ENCODE results near the gene ZNF329. TPM values are rescaled to one million over a fixed set of nuclear protein-coding genes. Genes with fewer than 3 reads are reported as not detected.

The ZNF329 gene
- total RNA-seq (11.9 TPM), polyA plus RNA-seq (9.3 TPM)
- long read RNA-seq, donor 1, result 0 reads
- long read RNA-seq, donor 2, partial matches to known transcripts, result 31 of 31 reads
- long read RNA-seq, donor 2, other reads (novel, unspliced or antisense), result 0 of 31 reads
- long read RNA-seq, donor 3, partial matches to known transcripts, result 0 of 3 reads
- long read RNA-seq, donor 3, other reads (novel, unspliced or antisense), result 0 of 3 reads
- long read RNA-seq, donor 4, result 0 reads
- long read RNA-seq, donor 5, partial matches to known transcripts, result 0 of 1 reads
- long read RNA-seq, donor 5, other reads (novel, unspliced or antisense), result 0 of 1 reads
- long read RNA-seq, donor 6, partial matches to known transcripts, result 0 of 2 reads
- long read RNA-seq, donor 6, other reads (novel, unspliced or antisense), result 0 of 2 reads
- long read RNA-seq, donor 7, partial matches to known transcripts, result 30 of 31 reads
- long read RNA-seq, donor 7, other reads (novel, unspliced or antisense), result 0 of 31 reads
- long read RNA-seq, donor 8, partial matches to known transcripts, result 0 of 1 reads
- long read RNA-seq, donor 8, other reads (novel, unspliced or antisense), result 0 of 1 reads
- long read RNA-seq, donor 9, result 0 reads
- long read RNA-seq, donor 10, partial matches to known transcripts, result 0 of 1 reads
- long read RNA-seq, donor 10, other reads (novel, unspliced or antisense), result 0 of 1 reads

DNA sequence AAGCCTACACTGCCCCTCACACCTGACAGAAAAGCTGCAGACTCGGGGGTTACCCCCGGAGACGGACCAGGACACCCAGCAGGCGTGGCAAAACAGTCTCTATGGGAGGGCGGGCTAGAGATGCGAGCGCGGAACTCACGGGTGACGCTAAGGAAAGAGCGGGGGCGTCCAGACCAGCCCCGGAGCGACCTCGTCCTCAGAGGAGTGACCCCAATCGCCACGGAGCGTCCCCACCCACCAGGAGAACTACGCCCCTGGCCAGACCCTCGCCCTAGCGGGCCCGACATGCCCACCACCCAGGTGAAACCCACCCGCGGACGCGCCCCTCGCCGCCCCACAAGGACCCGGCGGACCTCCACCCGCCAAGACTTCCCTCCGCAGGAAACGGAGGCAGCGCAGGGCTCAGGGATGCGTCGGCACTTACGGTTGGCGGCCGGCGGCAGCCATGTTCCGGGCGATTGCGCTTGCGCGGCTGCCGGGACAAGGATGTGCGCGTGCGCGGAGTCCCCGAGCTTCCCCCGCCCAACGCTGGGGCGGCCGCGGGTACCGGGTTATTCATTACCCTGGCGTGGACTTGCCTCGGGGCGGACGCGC lies at the start of gene ZNF329:
TSS of gene ZNF329 (minus strand) at position 462 of the 594 bp plus-strand sequence. CDS start 21,286 bp downstream, outside the sequence.
- Histone ChIP-seq H3K27me3 (ENCODE audit: control insufficient read depth in 2 of 2, insufficient read depth in 1 of 2, low read length in 1 of 2) (peaks cover 0 to 3% of the 10 kb centered on the region in 2 donors), H3K36me3 (ENCODE audit: control insufficient read depth in 2 of 2, insufficient read depth in 2 of 2, low read length in 1 of 2) (no peaks in the 10 kb centered on the region), H3K9me3 (ENCODE audit: control insufficient read depth in 2 of 2, insufficient read depth in 1 of 2, low read length in 1 of 2) (peaks cover 3 to 37% of the 10 kb centered on the region in 2 donors), H3K4me3 (ENCODE audit: low read length in 2 of 2) (peak within 1 kb of the TSS; percentile 85 to 89), H3K27ac (ENCODE audit: low read depth in 1 of 2, low read length in 1 of 2) (peak within 1 kb of the TSS; percentile 69 to 95), H3K4me1 (ENCODE audit: control insufficient read depth in 2 of 2, insufficient read depth in 2 of 2, low read length in 2 of 2) (peaks cover 9 to 11% of the 10 kb centered on the region in 2 donors)
- peak; percentile 37 to 86 (median 58) for DNase-seq (ENCODE audit: low read depth in 6 of 9, low spot score in 9 of 9)
- under 1% methylated on average over 62 of the region's 62 CpGs for WGBS

DNA sequence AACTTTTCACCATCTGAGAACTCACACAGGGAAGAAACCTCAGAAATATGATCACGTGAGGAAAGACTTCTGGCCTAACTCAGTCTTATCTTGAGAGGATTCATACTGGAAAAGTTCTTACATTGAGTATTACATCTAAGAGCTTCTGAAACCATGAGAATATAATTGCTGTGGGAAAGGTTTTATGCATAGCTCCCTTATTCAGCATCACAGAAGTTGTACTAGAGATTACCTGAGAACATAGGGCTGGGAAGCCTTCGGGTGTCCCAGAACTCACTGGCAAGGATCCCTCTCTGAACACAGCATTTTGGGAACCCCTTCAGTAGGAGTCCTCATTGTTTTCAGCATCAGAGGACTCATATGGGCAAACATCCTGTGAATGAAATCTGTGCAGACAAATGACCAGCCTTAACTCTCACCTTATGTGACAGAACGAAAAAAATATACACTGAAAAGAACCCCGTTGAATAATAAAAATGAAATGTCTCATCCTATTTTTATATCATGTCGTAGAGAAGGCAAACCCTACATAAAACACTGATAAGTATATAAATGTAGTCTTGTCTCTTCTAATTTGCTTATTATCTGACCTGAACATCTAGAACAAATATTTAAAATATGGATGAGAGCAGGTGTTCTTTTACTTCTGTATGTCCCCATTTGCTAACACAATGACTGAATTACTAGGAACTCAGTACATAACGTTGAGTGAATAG lies 46.5 kb upstream of the ZNF329 start:
- Histone ChIP-seq H3K27ac (ENCODE audit: low read depth in 1 of 2, low read length in 1 of 2) (no peak overlapping the region), H3K36me3 (ENCODE audit: control insufficient read depth in 2 of 2, insufficient read depth in 2 of 2, low read length in 1 of 2) (peaks cover 37 to 48% of the 10 kb centered on the region in 2 donors), H3K4me1 (ENCODE audit: control insufficient read depth in 2 of 2, insufficient read depth in 2 of 2, low read length in 2 of 2) (no peaks in the 10 kb centered on the region), H3K9me3 (ENCODE audit: control insufficient read depth in 2 of 2, insufficient read depth in 1 of 2, low read length in 1 of 2) (peaks cover 50 to 75% of the 10 kb centered on the region in 2 donors), H3K27me3 (ENCODE audit: control insufficient read depth in 2 of 2, insufficient read depth in 1 of 2, low read length in 1 of 2) (no peaks in the 10 kb centered on the region), H3K4me3 (ENCODE audit: low read length in 2 of 2) (no peak overlapping the region)
- WGBS, result 73% methylated on average over 6 of the region's 6 CpGs
- peak in 1 of 9 donors; percentile 41 for DNase-seq (ENCODE audit: low read depth in 6 of 9, low spot score in 9 of 9)

- Histone ChIP-seq H3K4me3 (ENCODE audit: low read length in 2 of 2) (peak overlapping the region; percentile 77 to 92), H3K36me3 (ENCODE audit: control insufficient read depth in 2 of 2, insufficient read depth in 2 of 2, low read length in 1 of 2) (peaks cover 23 to 32% of the 10 kb centered on the region in 2 donors), H3K4me1 (ENCODE audit: control insufficient read depth in 2 of 2, insufficient read depth in 2 of 2, low read length in 2 of 2) (peaks cover 0 to 5% of the 10 kb centered on the region in 2 donors), H3K27me3 (ENCODE audit: control insufficient read depth in 2 of 2, insufficient read depth in 1 of 2, low read length in 1 of 2) (no peaks in the 10 kb centered on the region), H3K9me3 (ENCODE audit: control insufficient read depth in 2 of 2, insufficient read depth in 1 of 2, low read length in 1 of 2) (peaks cover 38 to 80% of the 10 kb centered on the region in 2 donors), H3K27ac (ENCODE audit: low read depth in 1 of 2, low read length in 1 of 2) (peak overlapping the region; percentile 89 to 100)
- WGBS, result 34% methylated on average over 13 of the region's 13 CpGs
- no peak for DNase-seq (ENCODE audit: low read depth in 6 of 9, low spot score in 9 of 9)
These were observed 33.2 kb upstream of the ZNF329 start for GRCh38 chr19:58183817-58184215.

DNA sequence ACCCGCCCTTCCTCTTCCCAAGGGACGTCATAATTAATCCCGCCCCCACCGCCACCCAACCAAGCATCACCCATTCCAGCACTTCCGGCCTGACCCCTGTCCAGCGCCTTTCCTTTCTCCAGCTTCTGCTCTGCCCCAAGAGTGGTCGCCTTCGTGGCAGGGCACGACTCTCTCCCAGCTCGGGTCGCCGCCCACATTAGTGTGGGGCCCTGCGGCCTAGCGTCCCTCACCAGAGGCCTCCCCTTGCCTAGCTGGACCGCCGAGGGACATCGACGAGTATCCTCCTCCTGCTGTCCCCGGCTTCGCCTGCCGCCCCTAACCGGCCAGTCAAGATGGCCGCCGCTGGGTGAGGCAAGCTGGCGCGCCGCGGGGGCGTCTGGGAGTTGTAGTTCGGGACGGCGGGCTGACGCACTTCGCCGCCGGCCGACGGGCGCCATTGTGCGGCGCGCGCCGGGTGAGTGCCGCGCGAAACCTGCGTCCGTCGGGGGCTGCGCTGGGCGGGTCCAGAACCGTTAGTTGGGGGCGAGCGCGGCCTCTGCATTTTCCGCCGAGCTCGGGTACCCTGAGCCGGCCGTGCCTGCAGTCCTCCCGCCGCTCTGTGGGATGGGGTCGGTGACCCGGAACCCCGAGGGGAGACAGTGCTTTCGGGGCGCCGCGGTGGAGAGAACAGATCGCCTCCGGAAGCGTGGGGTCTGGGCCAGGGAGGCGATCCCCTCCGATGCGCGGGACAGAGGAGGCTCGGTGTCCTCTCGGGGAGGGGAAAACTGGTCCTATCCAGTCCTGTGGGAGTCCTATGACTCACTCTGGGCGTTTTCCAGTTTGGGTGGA lies 32.6 kb upstream of the ZNF329 start, which contains the start of gene ZNF274:
TSS of gene ZNF274 (plus strand) at position 73 of the 828 bp plus-strand sequence. CDS start 905 bp downstream, outside the sequence.
- H3K27ac ChIP-seq (ENCODE audit: low read depth in 1 of 2, low read length in 1 of 2), result peak within 1 kb of the TSS; percentile 94 to 100
- no peaks in the 10 kb centered on the region for H3K27me3 ChIP-seq (ENCODE audit: control insufficient read depth in 2 of 2, insufficient read depth in 1 of 2, low read length in 1 of 2)
- peaks cover 23 to 33% of the 10 kb centered on the region in 2 donors for H3K36me3 ChIP-seq (ENCODE audit: control insufficient read depth in 2 of 2, insufficient read depth in 2 of 2, low read length in 1 of 2)
- DNase-seq (ENCODE audit: low read depth in 6 of 9, low spot score in 9 of 9), result peak; percentile 30 to 93 (median 81)
- peaks cover 37 to 83% of the 10 kb centered on the region in 2 donors for H3K9me3 ChIP-seq (ENCODE audit: control insufficient read depth in 2 of 2, insufficient read depth in 1 of 2, low read length in 1 of 2)
- peak within 1 kb of the TSS; percentile 77 to 92 for H3K4me3 ChIP-seq (ENCODE audit: low read length in 2 of 2)
- H3K4me1 ChIP-seq (ENCODE audit: control insufficient read depth in 2 of 2, insufficient read depth in 2 of 2, low read length in 2 of 2), result peaks cover 0 to 5% of the 10 kb centered on the region in 2 donors
- WGBS, result under 1% methylated on average over 80 of the region's 80 CpGs

GRCh38 chr19:58182577-58182988 lies 32.0 kb upstream of the ZNF329 start:
- 14% methylated on average over 17 of the region's 17 CpGs for WGBS
- Histone ChIP-seq H3K9me3 (ENCODE audit: control insufficient read depth in 2 of 2, insufficient read depth in 1 of 2, low read length in 1 of 2) (peaks cover 37 to 84% of the 10 kb centered on the region in 2 donors), H3K36me3 (ENCODE audit: control insufficient read depth in 2 of 2, insufficient read depth in 2 of 2, low read length in 1 of 2) (peaks cover 19 to 31% of the 10 kb centered on the region in 2 donors), H3K27ac (ENCODE audit: low read depth in 1 of 2, low read length in 1 of 2) (peak overlapping the region; percentile 94 to 100), H3K27me3 (ENCODE audit: control insufficient read depth in 2 of 2, insufficient read depth in 1 of 2, low read length in 1 of 2) (no peaks in the 10 kb centered on the region), H3K4me1 (ENCODE audit: control insufficient read depth in 2 of 2, insufficient read depth in 2 of 2, low read length in 2 of 2) (peaks cover 0 to 5% of the 10 kb centered on the region in 2 donors), H3K4me3 (ENCODE audit: low read length in 2 of 2) (peak overlapping the region; percentile 77 to 92)
- peak in 2 of 9 donors; percentile 64 to 80 for DNase-seq (ENCODE audit: low read depth in 6 of 9, low spot score in 9 of 9)

- Histone ChIP-seq H3K27ac (ENCODE audit: low read depth in 1 of 2, low read length in 1 of 2) (peak overlapping the region; percentile 41 to 100), H3K27me3 (ENCODE audit: control insufficient read depth in 2 of 2, insufficient read depth in 1 of 2, low read length in 1 of 2) (no peaks in the 10 kb centered on the region), H3K4me3 (ENCODE audit: low read length in 2 of 2) (peak overlapping the region; percentile 14 to 92), H3K36me3 (ENCODE audit: control insufficient read depth in 2 of 2, insufficient read depth in 2 of 2, low read length in 1 of 2) (peaks cover 16 to 26% of the 10 kb centered on the region in 2 donors), H3K9me3 (ENCODE audit: control insufficient read depth in 2 of 2, insufficient read depth in 1 of 2, low read length in 1 of 2) (peaks cover 36 to 81% of the 10 kb centered on the region in 2 donors), H3K4me1 (ENCODE audit: control insufficient read depth in 2 of 2, insufficient read depth in 2 of 2, low read length in 2 of 2) (peaks cover 0 to 5% of the 10 kb centered on the region in 2 donors)
- DNase-seq (ENCODE audit: low read depth in 6 of 9, low spot score in 9 of 9), result peak in 6 of 9 donors; percentile 6 to 63 (median 39)
- 64% methylated on average over 4 of the region's 4 CpGs for WGBS
These were observed 31.4 kb upstream of the ZNF329 start for GRCh38 chr19:58181902-58182576.

GRCh38 chr19:58170860-58171259 lies 20.3 kb upstream of the ZNF329 start:
- H3K4me1 ChIP-seq (ENCODE audit: control insufficient read depth in 2 of 2, insufficient read depth in 2 of 2, low read length in 2 of 2), result no peaks in the 10 kb centered on the region
- no peak for DNase-seq (ENCODE audit: low read depth in 6 of 9, low spot score in 9 of 9)
- H3K4me3 ChIP-seq (ENCODE audit: low read length in 2 of 2), result no peak overlapping the region
- 65% methylated on average over 1 of the region's 1 CpG for WGBS
- no peak overlapping the region for H3K27ac ChIP-seq (ENCODE audit: low read depth in 1 of 2, low read length in 1 of 2)
- H3K36me3 ChIP-seq (ENCODE audit: control insufficient read depth in 2 of 2, insufficient read depth in 2 of 2, low read length in 1 of 2), result no peaks in the 10 kb centered on the region
- no peaks in the 10 kb centered on the region for H3K27me3 ChIP-seq (ENCODE audit: control insufficient read depth in 2 of 2, insufficient read depth in 1 of 2, low read length in 1 of 2)
- H3K9me3 ChIP-seq (ENCODE audit: control insufficient read depth in 2 of 2, insufficient read depth in 1 of 2, low read length in 1 of 2), result peaks cover 9 to 52% of the 10 kb centered on the region in 2 donors
